Kasumi-1 (cell line): ENCODE results near the gene CROT.
A peak's percentile ranks its signal among the peaks of the same experiment; 100 is the strongest.

Source experiments
- DNase-seq, 2 experiments: peaks; one replicate each; lab custom pipeline; 2025; lab: John Stamatoyannopoulos, UW

Gene CROT

DNA sequence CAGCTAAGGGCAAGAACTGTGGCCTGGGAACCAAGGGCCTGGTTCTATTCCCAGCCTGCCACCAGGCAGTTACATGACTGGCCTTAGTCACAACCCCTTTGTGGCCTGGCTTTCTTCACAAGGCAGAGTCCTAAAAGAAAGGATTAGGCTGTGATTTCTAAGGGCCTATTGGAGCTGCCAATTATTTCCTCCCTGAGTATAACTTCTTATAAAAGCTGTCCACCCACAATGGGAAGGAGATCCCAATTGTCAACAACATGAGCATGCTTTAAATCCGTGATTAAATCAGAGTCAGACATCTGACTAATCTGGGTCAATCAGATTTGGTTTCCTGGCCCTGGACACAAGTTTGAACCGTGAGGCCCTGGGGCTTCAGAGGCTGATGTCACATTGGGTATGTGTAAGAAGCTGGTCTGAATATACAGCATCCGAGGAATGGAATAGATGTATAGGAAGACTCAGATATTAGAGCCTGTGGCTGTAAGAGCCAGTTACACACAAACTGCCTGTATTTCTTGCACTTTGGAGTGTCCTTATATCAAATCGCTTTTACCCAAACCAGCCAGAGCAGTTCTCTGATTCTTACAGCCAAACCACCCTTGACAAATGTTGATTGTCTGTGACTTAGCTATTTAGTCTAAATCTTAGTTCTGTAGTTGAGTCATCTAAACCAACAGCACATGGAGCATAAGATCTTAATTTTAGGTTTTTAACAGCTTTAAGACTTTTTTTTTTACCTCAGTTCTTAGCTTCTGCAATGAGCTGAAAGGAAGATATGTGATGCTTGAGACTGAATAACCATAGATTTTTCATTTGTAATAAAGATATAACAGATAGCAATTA is 68.7 kb downstream of the CROT start:
- DNase-seq: no peak

DNA sequence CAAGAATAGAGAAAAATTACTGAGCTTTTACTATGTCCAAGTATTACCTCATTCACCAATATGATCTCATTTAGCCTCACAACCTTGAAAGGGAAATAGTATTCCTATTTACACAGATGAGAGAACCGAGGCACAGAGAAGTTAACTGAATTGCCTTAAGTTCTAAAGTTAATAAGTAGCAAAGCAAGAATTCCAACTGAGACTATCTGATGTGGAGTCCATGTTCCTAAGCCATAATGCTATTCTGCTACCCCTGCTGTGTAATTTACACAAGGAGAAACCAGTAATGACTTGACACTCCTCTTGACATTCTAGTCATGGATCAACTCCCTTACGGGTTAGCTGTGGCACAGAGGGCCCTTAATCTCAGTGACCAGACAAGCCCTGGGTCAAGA is 69.3 kb downstream of the CROT start:
- no peak for DNase-seq

DNA sequence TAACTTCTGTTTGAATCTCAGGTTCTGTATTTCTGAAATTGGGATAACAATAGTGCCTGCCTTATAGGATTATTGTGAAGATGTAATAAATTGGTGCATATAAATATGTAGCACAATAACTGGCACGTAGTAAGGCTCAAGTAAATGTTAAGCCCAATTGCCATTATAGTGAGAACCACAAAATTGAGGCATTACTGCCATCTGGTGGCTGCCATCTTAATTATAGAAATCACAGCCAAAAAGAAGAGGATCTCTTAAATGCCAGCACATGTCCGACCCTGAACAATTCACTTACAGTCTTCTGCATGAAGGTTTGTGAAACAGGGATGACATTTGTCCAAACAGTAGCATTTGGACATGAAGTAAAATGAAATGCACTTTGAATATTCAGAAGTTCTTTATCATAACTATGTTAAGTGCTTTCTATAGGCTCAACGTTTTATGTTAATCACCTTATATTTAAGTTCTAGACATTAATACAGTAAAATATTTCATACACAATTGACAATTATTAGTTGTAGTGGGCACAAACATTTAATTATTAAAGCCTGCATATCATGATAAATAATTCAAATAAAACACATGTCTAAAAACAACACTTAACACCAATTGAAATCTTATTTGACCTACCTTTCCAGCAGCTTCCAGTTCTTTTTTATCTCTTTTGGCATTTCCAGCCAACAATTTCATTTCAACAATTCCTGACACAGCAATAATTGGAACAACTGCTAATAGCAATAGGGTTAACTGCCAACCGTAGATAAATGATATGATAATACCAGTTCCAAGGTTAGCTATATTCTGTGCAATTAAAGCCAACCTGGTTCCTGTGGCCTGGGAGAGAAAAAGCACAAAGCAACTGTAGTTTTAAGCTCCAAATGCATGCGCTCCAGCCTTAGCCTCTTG is 71.5 kb downstream of the CROT start:
- peak; percentile 63 to 73 for DNase-seq

DNA sequence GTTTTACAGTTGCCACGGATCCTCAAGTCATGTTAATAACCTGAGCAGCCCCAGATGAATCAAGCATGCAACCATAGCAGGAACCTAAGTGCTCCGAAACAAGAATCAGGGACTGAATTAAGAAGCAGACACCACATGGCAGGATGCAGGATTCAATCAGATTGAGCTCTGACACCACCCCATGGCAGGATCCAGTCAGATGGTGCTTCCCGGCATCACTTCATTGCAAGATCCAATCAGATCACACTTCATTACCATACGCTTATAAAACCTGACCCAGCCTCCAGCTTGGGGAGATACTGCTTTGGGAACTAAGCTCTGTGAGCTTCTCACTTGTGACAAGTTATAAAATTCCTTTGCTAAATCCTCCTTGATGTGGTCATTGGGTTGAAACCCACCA is 74.7 kb downstream of the CROT start:
- DNase-seq: no peak

DNA sequence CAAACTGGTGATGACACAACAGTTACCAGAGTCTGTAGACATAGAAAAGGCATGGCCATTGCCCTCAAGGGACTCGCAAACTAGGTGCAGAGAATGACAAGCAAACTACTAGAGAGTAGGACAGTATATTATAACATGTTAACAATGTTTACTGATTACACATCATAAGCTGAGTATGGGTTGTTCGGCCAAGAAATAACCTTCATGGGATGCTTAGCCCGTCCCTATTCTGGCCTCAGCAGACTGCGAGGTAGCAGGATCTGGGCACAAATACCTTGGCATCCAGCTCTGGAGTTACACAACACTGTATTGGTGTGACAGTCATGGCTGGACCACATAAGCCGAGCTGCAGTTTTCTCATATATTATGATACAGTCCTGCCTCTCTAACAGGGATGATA is 78.6 kb downstream of the CROT start:
- no peak for DNase-seq

DNA sequence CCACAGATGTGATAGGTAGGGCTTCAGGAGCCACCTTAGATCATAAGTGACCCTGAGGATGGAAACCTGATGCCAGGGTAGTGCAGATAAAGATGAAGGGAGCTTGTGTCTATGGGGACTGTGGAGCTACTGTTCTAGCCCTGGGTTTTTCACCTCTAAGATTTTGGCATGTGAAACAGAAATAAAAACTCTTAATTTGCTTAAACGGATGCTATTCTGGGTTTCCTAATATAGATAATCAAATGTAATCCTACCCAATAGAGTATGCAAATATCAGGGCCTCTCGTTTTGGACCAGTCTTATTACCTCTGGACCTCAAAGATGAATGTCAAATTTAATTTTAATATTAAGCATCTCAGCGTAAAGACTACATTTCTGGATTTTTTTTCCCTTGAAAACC is 80.7 kb downstream of the CROT start:
- no peak for DNase-seq

DNA sequence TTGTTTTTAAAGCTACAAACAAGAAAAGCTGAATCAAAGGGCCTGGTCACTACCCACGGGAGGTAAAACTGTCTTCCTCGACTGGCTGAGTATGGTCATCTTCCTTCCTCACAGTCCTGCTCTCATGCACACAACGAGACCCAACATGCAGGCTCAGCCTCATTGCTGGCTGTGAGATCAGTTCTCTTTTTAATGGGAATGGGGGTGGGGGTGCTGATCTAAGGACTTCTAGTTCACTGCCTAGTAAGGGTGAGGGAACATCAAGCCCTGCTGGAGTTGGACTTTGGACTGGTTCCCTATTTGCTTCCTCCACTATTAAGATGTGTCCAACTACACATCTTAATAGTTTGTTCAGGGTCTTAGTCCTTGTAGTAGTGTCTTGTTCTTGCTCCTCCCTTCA is 81.8 kb downstream of the CROT start:
- no peak for DNase-seq

DNA sequence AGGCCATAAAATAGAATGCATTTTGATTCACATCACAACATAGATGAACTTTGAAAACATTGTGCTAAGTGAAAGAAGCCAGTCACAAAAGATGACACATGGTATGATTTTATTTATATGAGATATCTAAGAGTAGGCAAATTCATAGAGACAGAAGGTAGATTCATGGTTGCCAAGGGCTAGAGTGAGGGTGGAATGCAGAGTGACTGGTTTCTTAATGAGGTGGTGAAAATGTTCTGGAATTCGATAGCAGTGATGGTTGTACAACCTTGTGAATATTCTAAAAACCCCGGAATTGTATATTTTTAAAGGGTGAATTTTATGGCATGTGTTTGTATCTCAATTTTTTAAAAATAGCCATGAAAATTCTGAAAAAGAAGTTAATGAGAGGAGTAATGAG is 87.1 kb downstream of the CROT start:
- DNase-seq: no peak

DNA sequence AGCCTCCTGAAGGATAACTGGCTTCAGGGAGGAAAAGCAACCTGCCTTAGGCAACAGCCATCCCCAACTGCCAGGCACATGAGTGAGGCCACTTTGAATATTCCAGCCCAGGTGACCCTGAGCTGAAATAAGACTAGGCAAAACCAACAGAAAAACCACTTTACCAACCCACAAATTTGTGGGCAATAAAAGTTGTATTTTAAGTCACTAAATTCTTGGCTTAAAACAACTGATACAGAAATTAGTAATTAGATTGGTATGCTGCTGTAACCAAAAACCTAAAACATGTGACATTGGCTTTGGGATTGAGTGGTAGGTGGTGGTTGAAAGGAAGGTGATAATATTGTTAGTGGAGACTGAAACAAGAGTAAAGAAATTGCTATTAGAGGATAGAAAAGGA is 90.1 kb downstream of the CROT start:
- no peak for DNase-seq

DNA sequence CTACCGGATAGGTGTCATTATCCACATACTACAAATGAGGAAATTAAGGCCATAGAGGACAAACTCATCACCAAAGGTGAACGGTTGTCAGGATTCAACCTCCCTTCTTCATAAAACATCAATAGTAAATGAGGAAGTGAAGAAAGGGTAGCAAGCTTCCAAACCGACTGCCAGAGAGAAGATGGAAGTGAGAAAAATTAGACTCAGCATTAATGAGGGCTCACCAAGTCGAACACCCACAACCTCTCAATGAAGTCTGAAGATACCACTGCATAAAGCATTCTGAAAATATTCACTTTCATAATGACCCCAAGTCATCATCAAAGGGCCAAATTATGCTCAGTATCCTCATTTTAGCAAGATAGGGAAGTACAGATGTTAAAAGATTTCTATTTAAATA is 100.4 kb downstream of the CROT start:
- no peak for DNase-seq

DNA sequence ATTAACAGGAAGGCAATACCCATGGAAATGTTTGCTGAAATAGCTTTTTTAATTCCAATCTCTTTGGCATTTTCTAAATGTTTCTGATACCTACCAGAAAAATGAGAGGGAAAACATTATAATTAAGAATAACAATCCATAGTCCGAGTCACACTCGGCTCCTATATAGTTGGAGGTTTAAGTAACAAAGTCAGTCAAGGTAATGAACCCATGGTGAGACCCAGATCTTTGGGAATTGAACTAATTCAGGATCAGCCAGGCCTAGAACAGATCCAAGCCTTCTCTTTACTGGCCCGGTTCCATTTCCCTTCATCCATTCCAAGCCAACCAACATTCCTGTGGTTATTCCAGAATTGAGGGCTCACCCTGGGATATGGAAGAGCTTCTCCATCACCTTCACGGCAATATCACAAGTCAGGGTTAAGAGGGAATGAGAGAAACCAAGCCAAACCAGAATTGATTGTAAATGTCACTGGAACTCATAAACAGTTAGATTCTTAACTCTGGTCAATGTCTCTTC is 101.7 kb downstream of the CROT start:
- no peak for DNase-seq

DNA sequence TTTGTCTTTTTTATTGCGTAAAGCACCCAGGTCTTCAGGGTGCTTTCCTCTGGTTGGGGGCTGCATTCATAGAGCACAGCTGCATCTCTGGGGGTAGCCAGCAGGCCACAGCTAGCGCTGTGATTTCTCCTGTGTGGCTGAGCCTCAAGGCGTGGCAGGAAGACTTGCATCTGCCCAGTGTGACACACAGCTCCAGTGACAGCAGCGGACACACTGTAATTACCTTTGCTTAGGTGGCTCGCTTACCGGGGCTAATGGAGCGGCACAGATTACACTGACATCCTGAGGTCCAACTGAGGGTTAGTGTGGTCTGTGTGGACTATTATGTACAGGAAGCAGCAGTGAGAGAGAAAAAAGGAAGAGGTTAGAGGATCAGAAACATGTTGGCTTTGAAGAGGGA is 102.9 kb downstream of the CROT start:
- peak in 1 of 2 experiments; percentile 9 for DNase-seq
